Karpas-422 (cell line): ENCODE data around the gene RAB31. TPM values are rescaled to one million over a fixed set of nuclear protein-coding genes. Genes with fewer than 3 reads are reported as not detected.

Experiments
- DNase-seq: peaks from one replicate; pipeline ENCODE4 v3.0.0-alpha.2; 2015
- H2AFZ ChIP-seq: fragments of 200-600 bp; sonication (generic); 2 replicates; pipeline ENCODE4 v1.6.1; 2014; ENCODE audit warnings: antibody characterized with exemption, low read length, mixed read lengths
- H3K27ac ChIP-seq: fragments of 200-600 bp; sonication (generic); 2 replicates; pipeline ENCODE4 v1.5.1; 2014; ENCODE audit warnings: mild to moderate bottlenecking, low read length, moderate library complexity
- H3K27me3 ChIP-seq: fragments of 200-600 bp; sonication (generic); 2 replicates; pipeline ENCODE4 v1.6.1; 2014; ENCODE audit warnings: low read length, mixed read lengths
- H3K36me3 ChIP-seq: fragments of 200-600 bp; sonication (generic); 2 replicates; pipeline ENCODE4 v1.6.1; 2014; ENCODE audit warnings: low read length, mixed read lengths; ENCODE audit not compliant: insufficient read depth
- H3K4me1 ChIP-seq: fragments of 200-600 bp; sonication (generic); 2 replicates; pipeline ENCODE4 v1.6.1; 2014; ENCODE audit warnings: mild to moderate bottlenecking, low read length, mixed read lengths
- H3K4me2 ChIP-seq: fragments of 200-600 bp; sonication (generic); 2 replicates; pipeline ENCODE4 v1.6.1; 2014; ENCODE audit warnings: low read length, low read depth, mild to moderate bottlenecking; ENCODE audit not compliant: poor library complexity, severe bottlenecking
- H3K4me3 ChIP-seq: fragments of 200-600 bp; sonication (generic); 2 replicates; pipeline ENCODE4 v1.5.1; 2014; ENCODE audit warnings: mild to moderate bottlenecking, antibody characterized with exemption, low read length, mixed read lengths
- H3K79me2 ChIP-seq: fragments of 200-600 bp; sonication (generic); 2 replicates; pipeline ENCODE4 v1.6.1; 2014; ENCODE audit warnings: mild to moderate bottlenecking, low read length, mixed read lengths
- H3K9ac ChIP-seq: fragments of 200-600 bp; sonication (generic); 2 replicates; pipeline ENCODE4 v1.6.0; 2014; ENCODE audit warnings: low read length
- H3K9me2 ChIP-seq: fragments of 200-600 bp; sonication (generic), shearing (Covaris generic); replicated peaks from 2 replicates; pipeline ENCODE4 v1.6.0; 2014; ENCODE audit warnings: mild to moderate bottlenecking, low read length, moderate library complexity; ENCODE audit not compliant: insufficient read depth
- H3K9me3 ChIP-seq: fragments of 300-700, 200-600 bp; sonication (generic); 2 replicates; pipeline ENCODE4 v1.6.1; 2014; ENCODE audit warnings: low read length, mixed read lengths
- H4K20me1 ChIP-seq: fragments of 200-600 bp; sonication (generic); 2 replicates; pipeline ENCODE4 v1.6.1; 2014; ENCODE audit warnings: mild to moderate bottlenecking, antibody characterized with exemption, low read length, low read depth; ENCODE audit not compliant: insufficient read depth
- total RNA-seq: library from RNA; depleted of rRNA; stranded (reverse); fragments of >200 nt; shearing (Covaris generic); gene quantifications from 2 replicates; pipeline ENCODE4 v1.2.3, GENCODE V29; 2014; ENCODE audit warnings: low replicate concordance

RAB31 gene
- total RNA-seq, 1 experiment from 2014 or later = not detected

DNA sequence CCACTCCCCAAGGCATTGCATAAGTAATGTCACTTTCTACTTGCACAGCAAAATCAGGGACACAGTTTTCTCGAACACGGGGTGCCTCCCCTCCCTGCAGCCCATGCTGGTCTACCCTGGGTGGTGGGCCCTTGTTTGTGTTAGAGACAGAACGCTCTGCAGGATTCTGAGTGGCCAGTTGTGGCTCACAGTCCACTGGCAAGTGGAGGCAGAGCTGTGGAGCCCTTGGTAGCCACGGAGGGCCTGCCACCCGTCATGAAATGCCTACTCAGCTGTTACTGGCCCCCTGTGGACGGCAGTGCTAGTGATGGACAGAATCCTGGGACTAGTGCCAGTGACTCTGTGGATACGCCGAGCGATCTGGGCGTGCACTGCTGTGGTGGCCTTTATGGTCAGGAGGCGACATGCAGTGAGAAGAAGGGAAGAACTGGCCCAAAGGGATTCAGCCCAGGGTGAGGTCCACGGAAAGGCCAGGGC, 123.7 kb downstream of the RAB31 start:
- no peak for DNase-seq
- Histone ChIP-seq H3K4me1 (no peaks in the 10 kb centered on the region), H2AFZ (no peak overlapping the region), H3K36me3 (no peaks in the 10 kb centered on the region), H3K9me2 (no peaks in the 10 kb centered on the region), H3K4me3 (no peak overlapping the region), H3K27me3 (no peaks in the 10 kb centered on the region), H3K9ac (no peak overlapping the region), H4K20me1 (no peaks in the 10 kb centered on the region), H3K79me2 (no peaks in the 10 kb centered on the region), H3K4me2 (no peak overlapping the region), H3K9me3 (no peaks in the 10 kb centered on the region), H3K27ac (no peak overlapping the region)

DNA sequence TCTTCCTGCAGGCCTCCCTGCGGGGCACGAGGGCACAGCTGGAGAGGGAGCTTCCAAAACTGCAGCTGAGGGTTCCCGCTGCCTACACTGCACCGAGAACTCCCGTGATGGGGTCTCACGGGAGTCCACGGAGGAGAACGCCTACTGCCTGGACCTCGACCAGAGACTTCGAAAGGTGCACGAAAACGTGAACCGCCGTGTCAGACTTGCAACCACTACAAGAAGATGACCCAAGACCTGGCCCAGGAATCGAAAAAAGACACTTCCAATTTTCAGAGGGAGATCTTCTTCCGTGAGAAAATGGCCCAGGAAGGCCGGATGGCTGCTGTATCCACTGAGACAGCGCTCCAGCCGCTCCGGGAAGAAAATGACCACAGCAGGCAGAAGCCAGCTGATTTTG, 124.8 kb downstream of the RAB31 start:
- H3K9me3 ChIP-seq = no peaks in the 10 kb centered on the region
- H3K4me2 ChIP-seq = no peak overlapping the region
- no peak overlapping the region for H3K4me3 ChIP-seq
- H3K36me3 ChIP-seq = no peaks in the 10 kb centered on the region
- no peaks in the 10 kb centered on the region for H3K9me2 ChIP-seq
- H3K79me2 ChIP-seq = no peaks in the 10 kb centered on the region
- no peaks in the 10 kb centered on the region for H3K4me1 ChIP-seq
- no peak overlapping the region for H2AFZ ChIP-seq
- no peak for DNase-seq
- no peak overlapping the region for H3K9ac ChIP-seq
- no peaks in the 10 kb centered on the region for H3K27me3 ChIP-seq
- no peaks in the 10 kb centered on the region for H4K20me1 ChIP-seq
- no peak overlapping the region for H3K27ac ChIP-seq

DNA sequence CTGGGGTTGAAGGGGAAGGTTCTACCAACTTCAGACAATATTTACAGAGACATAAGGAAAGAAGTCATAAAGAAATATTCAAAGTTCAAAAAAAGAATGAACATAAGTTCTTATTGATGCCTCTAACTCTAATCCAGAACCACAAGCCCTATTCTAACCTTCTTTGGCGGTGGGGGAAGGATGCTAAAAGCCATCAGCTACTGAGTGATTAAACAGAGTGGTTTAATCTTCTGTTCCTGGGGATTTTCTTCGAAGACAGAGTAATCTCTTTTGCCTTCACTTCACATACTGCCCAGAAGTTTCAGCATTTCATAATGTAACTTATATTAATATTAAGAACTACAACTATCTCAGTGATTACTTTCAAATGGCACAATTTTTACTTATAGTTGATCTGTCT, 126.5 kb downstream of the RAB31 start:
- Histone ChIP-seq H3K4me1 (no peaks in the 10 kb centered on the region), H3K4me2 (no peak overlapping the region), H3K27ac (no peak overlapping the region), H4K20me1 (no peaks in the 10 kb centered on the region), H3K9me3 (no peaks in the 10 kb centered on the region), H3K36me3 (no peaks in the 10 kb centered on the region), H2AFZ (no peak overlapping the region), H3K79me2 (no peaks in the 10 kb centered on the region), H3K27me3 (no peaks in the 10 kb centered on the region), H3K9ac (no peak overlapping the region), H3K9me2 (no peaks in the 10 kb centered on the region), H3K4me3 (no peak overlapping the region)
- DNase-seq = no peak

DNA sequence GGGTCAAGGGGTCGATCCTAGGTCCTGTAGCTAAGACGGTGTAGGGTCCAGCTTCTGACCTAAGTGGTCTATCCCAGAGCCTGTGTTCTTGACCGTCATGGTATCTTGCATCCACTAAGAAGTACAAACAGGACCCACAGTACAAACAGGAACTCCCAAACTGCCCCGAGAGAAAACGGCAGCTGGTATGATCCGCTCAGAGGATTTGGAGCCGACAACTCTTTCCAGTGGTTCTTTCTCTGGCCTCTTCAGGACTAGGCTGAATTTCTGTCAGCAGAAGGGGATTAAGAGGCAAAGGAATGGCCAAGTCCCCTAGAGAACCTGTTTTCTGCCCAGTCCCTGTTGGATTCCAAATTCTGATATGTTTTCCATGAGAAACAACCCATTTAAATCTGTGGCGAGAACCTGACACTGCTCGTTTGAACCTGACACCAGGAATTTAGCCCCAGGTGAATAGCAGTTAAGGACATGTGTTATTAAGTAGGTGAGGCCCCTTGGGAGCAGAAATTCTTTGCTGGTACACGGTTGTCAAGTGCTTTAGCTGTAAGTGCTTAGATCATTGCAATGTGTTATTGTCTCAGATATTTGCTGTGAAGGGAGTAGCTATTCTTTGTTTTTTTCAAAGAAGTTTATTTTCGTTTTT, 127.1 kb downstream of the RAB31 start:
- Histone ChIP-seq H3K9ac (no peak overlapping the region), H3K36me3 (no peaks in the 10 kb centered on the region), H3K4me2 (no peak overlapping the region), H3K9me3 (no peaks in the 10 kb centered on the region), H3K9me2 (no peaks in the 10 kb centered on the region), H4K20me1 (no peaks in the 10 kb centered on the region), H3K4me1 (no peaks in the 10 kb centered on the region), H3K27ac (no peak overlapping the region), H3K79me2 (no peaks in the 10 kb centered on the region), H3K4me3 (no peak overlapping the region), H2AFZ (no peak overlapping the region), H3K27me3 (no peaks in the 10 kb centered on the region)
- DNase-seq = no peak

DNA sequence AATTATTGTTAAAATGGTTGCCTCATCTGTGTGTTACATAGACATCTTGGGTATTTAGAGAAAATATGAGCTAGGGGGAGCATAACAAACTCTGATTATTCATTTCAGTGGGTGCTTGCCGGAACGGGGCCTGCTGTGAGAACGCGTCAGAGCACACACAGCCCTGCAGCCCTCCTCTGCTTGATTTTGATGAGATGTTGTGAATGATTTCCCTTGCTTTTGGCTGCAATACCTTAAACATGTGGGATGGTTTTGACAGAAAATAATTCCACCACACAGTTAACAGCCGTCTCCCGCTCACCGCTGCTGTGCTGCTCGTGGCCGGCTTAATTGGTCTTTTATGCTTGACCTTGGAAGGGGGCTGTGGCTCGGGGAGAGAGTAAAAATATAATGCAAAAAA, 127.7 kb downstream of the RAB31 start:
- Histone ChIP-seq H3K9me2 (no peaks in the 10 kb centered on the region), H3K4me3 (no peak overlapping the region), H2AFZ (no peak overlapping the region), H3K27ac (no peak overlapping the region), H4K20me1 (no peaks in the 10 kb centered on the region), H3K4me1 (no peaks in the 10 kb centered on the region), H3K79me2 (no peaks in the 10 kb centered on the region), H3K9ac (no peak overlapping the region), H3K9me3 (no peaks in the 10 kb centered on the region), H3K27me3 (no peaks in the 10 kb centered on the region), H3K4me2 (no peak overlapping the region), H3K36me3 (no peaks in the 10 kb centered on the region)
- no peak for DNase-seq

DNA sequence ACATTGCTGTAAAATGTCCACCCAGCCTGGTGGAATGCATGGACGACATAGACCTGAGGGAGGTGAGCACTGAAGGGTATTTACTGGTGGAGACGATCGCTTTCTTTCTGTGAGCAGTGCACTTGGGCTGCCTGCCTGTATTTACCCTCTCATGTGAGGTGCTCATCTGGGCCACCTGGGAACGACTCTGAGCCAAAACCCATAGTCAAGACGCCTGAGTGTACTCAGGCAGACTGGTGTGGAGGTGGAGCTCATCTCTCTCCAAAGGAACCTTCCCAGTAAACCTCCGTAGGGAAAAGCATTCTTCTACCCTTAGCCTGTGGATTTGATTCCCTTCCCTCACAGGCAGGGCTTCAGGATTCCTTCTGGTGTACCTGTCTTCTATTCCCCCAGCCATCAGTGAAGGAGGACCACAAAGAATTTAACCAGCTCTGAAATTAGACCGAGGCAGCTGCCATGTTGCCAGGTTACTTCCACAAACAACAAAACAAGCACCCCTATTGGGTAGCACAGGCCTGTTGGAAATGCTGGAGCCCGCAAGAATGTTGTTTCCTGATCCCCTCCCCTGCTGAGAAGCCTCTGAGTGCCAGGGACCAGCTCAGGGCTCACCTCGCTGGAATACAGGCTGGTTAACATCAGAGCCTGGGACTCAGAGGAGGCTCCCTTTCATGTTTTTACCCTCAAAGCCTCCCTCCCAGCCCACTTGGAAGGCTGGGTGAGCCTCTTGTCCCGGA, 130.2 kb downstream of the RAB31 start:
- Histone ChIP-seq H3K9me3 (no peaks in the 10 kb centered on the region), H3K9me2 (no peaks in the 10 kb centered on the region), H3K27ac (no peak overlapping the region), H3K36me3 (no peaks in the 10 kb centered on the region), H2AFZ (no peak overlapping the region), H3K4me3 (no peak overlapping the region), H3K4me1 (no peaks in the 10 kb centered on the region), H4K20me1 (no peaks in the 10 kb centered on the region), H3K9ac (no peak overlapping the region), H3K4me2 (no peak overlapping the region), H3K27me3 (no peaks in the 10 kb centered on the region), H3K79me2 (no peaks in the 10 kb centered on the region)
- DNase-seq = no peak

DNA sequence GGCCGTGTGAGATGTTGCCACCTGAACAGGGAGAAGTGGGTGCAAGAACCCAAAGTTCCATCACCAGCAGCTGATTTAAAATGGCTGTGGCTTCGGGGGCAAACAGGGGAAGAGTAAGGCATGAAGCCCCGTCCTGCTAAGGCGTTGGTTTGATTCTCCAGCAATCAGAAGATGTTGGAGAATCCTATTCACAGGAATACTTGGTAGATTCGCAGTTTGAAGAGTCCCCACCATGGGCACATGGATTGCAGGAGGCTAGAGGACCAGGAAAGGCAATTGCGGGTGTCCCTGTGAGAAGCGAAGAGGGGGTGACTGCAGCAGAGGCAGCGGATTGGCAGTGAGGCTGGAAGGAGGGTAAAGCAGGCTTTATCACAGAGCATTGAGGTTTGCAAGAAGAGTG, 131.1 kb downstream of the RAB31 start:
- Histone ChIP-seq H2AFZ (no peak overlapping the region), H3K9ac (no peak overlapping the region), H3K4me2 (no peak overlapping the region), H4K20me1 (no peaks in the 10 kb centered on the region), H3K79me2 (no peaks in the 10 kb centered on the region), H3K27me3 (no peaks in the 10 kb centered on the region), H3K9me2 (no peaks in the 10 kb centered on the region), H3K4me3 (no peak overlapping the region), H3K9me3 (no peaks in the 10 kb centered on the region), H3K27ac (no peak overlapping the region), H3K4me1 (no peaks in the 10 kb centered on the region), H3K36me3 (no peaks in the 10 kb centered on the region)
- no peak for DNase-seq

DNA sequence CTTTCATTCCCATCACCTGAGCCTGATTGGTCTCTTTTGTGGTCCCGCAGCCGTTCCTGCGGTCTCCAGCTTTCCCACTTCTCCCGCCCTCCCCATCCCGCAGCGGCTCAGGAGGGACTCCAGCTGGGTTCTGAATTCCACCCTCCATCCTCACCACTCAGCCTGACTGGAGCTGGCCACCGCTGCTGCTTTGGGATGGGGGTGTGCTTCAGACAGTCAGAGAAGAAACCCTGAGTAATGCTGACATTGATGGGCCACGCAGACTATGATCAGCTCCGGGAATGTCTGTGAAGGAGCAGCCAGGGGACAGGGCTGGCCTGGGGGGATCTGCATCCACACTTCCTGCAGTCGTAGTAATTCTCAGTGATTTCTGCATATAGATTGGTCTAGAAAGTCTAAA, 131.8 kb downstream of the RAB31 start:
- Histone ChIP-seq H3K79me2 (no peaks in the 10 kb centered on the region), H3K9ac (no peak overlapping the region), H3K4me2 (no peak overlapping the region), H3K4me1 (no peaks in the 10 kb centered on the region), H3K27me3 (no peaks in the 10 kb centered on the region), H3K27ac (no peak overlapping the region), H3K4me3 (no peak overlapping the region), H2AFZ (no peak overlapping the region), H3K36me3 (no peaks in the 10 kb centered on the region), H3K9me3 (no peaks in the 10 kb centered on the region), H3K9me2 (no peaks in the 10 kb centered on the region), H4K20me1 (no peaks in the 10 kb centered on the region)
- no peak for DNase-seq
